ENCODE results near the gene RNF144A.

The RNF144A gene

DNA sequence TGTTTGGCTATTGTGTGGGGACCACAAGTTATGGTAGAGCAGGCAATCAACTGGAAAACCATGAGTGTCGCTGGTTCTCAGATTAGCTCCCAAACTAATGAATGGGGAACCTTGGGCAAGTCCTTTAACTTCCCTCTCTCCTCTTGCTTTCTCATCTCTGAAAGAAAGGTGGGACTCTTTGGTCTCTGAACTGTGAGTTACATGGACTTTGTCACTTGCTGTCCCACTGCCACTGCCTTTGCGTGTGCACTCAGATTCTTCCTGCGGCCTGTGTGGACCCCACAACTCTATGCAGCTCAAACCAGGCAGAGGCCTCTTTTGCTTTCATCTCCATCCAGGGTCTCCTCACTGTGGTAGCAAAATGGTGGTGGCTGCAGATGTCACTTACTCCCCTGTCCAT, 86.7 kb downstream of the RNF144A start:
- Histone ChIP-seq H3K4me1 (ENCODE audit: insufficient read depth, poor library complexity, severe bottlenecking) (no peaks in the 10 kb centered on the region), H3K36me3 (ENCODE audit: low read depth) (no peaks in the 10 kb centered on the region), H3K27me3 (ENCODE audit: insufficient read depth, poor library complexity, severe bottlenecking) (no peaks in the 10 kb centered on the region), H3K27ac (ENCODE audit: poor library complexity, severe bottlenecking) (no peak overlapping the region), H3K9me3 (ENCODE audit: severe bottlenecking) (no peaks in the 10 kb centered on the region), H3K4me3 (ENCODE audit: severe bottlenecking) (no peak overlapping the region)
- ATAC-seq (ENCODE audit: low read depth) (no peak), DNase-seq (ENCODE audit: low spot score) (no peak)
- TF ChIP-seq, protein P1, sequence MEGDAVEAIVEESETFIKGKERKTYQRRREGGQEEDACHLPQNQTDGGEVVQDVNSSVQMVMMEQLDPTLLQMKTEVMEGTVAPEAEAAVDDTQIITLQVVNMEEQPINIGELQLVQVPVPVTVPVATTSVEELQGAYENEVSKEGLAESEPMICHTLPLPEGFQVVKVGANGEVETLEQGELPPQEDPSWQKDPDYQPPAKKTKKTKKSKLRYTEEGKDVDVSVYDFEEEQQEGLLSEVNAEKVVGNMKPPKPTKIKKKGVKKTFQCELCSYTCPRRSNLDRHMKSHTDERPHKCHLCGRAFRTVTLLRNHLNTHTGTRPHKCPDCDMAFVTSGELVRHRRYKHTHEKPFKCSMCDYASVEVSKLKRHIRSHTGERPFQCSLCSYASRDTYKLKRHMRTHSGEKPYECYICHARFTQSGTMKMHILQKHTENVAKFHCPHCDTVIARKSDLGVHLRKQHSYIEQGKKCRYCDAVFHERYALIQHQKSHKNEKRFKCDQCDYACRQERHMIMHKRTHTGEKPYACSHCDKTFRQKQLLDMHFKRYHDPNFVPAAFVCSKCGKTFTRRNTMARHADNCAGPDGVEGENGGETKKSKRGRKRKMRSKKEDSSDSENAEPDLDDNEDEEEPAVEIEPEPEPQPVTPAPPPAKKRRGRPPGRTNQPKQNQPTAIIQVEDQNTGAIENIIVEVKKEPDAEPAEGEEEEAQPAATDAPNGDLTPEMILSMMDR (IDR thresholded peaks at IDR 0.05; ENCODE audit: poor library complexity, severe bottlenecking), result no peak

GRCh38 chr2:7004636-7005035, 87.4 kb downstream of the RNF144A start:
- Histone ChIP-seq H3K27me3 (ENCODE audit: insufficient read depth, poor library complexity, severe bottlenecking) (no peaks in the 10 kb centered on the region), H3K9me3 (ENCODE audit: severe bottlenecking) (no peaks in the 10 kb centered on the region), H3K27ac (ENCODE audit: poor library complexity, severe bottlenecking) (no peak overlapping the region), H3K36me3 (ENCODE audit: low read depth) (no peaks in the 10 kb centered on the region), H3K4me3 (ENCODE audit: severe bottlenecking) (no peak overlapping the region), H3K4me1 (ENCODE audit: insufficient read depth, poor library complexity, severe bottlenecking) (no peaks in the 10 kb centered on the region)
- TF ChIP-seq, protein P1 (IDR thresholded peaks at IDR 0.05; ENCODE audit: poor library complexity, severe bottlenecking), result no peak
- no peak for DNase-seq (ENCODE audit: low spot score)
- no peak for ATAC-seq (ENCODE audit: low read depth)

DNA sequence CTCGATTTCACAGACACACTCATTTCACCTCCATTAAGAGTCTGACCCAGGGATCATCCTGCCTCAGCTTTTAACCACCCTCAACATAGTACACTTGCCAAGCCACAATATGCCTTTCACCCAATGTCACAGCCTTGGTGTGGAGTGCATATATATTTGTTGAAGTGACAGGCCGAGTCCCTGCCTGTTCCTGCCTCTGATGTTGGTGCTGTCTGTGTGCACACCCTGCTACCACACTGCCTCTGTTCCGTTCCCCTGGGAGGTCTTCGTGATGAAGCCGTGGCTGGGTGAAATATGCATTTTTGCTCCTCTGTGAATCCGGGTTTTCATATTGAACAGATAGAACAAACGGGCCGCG, 90.3 kb downstream of the RNF144A start:
- no peaks in the 10 kb centered on the region for H3K36me3 ChIP-seq (ENCODE audit: low read depth)
- no peak overlapping the region for H3K27ac ChIP-seq (ENCODE audit: poor library complexity, severe bottlenecking)
- DNase-seq (ENCODE audit: low spot score) (no peak), ATAC-seq (ENCODE audit: low read depth) (no peak)
- H3K27me3 ChIP-seq (ENCODE audit: insufficient read depth, poor library complexity, severe bottlenecking), result no peaks in the 10 kb centered on the region
- no peaks in the 10 kb centered on the region for H3K9me3 ChIP-seq (ENCODE audit: severe bottlenecking)
- H3K4me1 ChIP-seq (ENCODE audit: insufficient read depth, poor library complexity, severe bottlenecking), result peaks cover 20% of the 10 kb centered on the region
- TF ChIP-seq, protein P1 (IDR thresholded peaks at IDR 0.05; ENCODE audit: poor library complexity, severe bottlenecking), result no peak
- H3K4me3 ChIP-seq (ENCODE audit: severe bottlenecking), result no peak overlapping the region

DNA sequence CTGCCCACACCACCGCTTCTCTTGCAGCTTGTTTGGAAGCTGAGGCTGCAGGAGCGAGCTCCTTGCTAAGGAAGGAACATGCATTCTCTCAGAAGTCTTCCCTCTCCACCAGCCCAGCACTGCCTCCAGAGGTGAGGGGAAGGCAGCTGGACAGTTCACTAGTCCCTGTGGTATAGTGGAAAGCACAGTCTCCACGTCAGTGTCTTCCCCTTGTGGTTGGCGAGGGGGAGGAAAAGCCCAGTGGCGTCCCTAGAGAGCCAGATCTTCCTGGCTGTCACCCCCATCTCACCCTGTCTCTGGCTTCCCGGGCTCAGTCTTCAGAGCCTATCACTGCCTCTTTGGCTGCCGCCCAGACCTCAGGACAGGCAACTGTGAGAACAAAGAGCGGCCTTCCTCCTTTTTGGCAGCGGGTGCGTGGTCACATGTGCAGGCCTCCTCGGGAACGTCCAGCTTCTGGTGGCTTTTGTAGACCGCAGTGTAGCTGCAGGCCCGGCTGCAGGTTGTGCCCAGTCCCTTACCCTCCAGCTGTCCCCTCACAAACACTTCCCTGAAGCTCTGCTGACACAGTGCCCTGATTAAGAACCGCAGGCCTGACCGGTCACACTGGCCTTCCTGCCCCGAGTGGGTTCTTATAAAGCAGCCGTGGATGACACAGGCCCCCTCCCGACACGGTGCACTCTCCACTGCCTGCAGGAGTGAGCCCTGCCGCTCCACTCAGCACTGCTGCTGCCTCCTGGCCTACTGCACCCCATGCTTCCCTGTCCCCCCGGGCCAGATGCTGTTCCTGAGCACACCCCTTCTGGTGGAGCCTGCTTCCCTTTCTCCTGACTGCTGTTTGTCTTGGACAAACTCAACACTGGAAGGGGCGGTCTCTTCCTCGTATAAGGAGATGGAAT, 90.9 kb downstream of the RNF144A start:
- H3K27me3 ChIP-seq (ENCODE audit: insufficient read depth, poor library complexity, severe bottlenecking), result no peaks in the 10 kb centered on the region
- H3K27ac ChIP-seq (ENCODE audit: poor library complexity, severe bottlenecking), result no peak overlapping the region
- H3K4me3 ChIP-seq (ENCODE audit: severe bottlenecking), result no peak overlapping the region
- TF ChIP-seq, protein P1 (IDR thresholded peaks at IDR 0.05; ENCODE audit: poor library complexity, severe bottlenecking), result no peak
- peaks cover 20% of the 10 kb centered on the region for H3K4me1 ChIP-seq (ENCODE audit: insufficient read depth, poor library complexity, severe bottlenecking)
- ATAC-seq (ENCODE audit: low read depth) (no peak), DNase-seq (ENCODE audit: low spot score) (no peak)
- no peaks in the 10 kb centered on the region for H3K9me3 ChIP-seq (ENCODE audit: severe bottlenecking)
- H3K36me3 ChIP-seq (ENCODE audit: low read depth), result no peaks in the 10 kb centered on the region
